ENCODE data around the gene RALGAPA2. TPM values are rescaled to one million over a fixed set of nuclear protein-coding genes. Genes with fewer than 3 reads are reported as not detected.

RALGAPA2 gene
- total and polyA plus RNA-seq, 2 donors (not counting 1 experiment from before 2014, with no cell fraction given) = 1.2 to 7.6 TPM

GRCh38 chr20:20459726-20460125 is 252.7 kb downstream of the RALGAPA2 start:
- Histone ChIP-seq H3K4me3 (replicated peaks in 1 of 4; ENCODE audit: control extremely low read depth in 1 of 4, insufficient read depth in 1 of 4, low read depth in 3 of 4, low read length in 4 of 4) (no peak overlapping the region), H4K20me1 (ENCODE audit: control insufficient read depth, extremely low read depth, insufficient read depth, low read length) (no peaks in the 10 kb centered on the region), H3K27me3 (ENCODE audit: control insufficient read depth, insufficient read depth, low read length) (no peaks in the 10 kb centered on the region), H3K4me1 (ENCODE audit: control insufficient read depth, extremely low read depth, insufficient read depth, low read length) (no peaks in the 10 kb centered on the region), H3K9me3 (ENCODE audit: control insufficient read depth, insufficient read depth, low read depth, low read length) (no peaks in the 10 kb centered on the region), H3K36me3 (ENCODE audit: control insufficient read depth, insufficient read depth, low read length) (no peaks in the 10 kb centered on the region), H3K79me2 (ENCODE audit: control insufficient read depth, insufficient read depth, low read length) (no peaks in the 10 kb centered on the region), H3K4me2 (ENCODE audit: extremely low read depth, insufficient read depth, low read length) (no peak overlapping the region), H2AFZ (ENCODE audit: low read length) (no peak overlapping the region), H3K27ac (ENCODE audit: insufficient read depth, low read length) (no peak overlapping the region), H3K9ac (ENCODE audit: insufficient read depth, low read length) (no peak overlapping the region)
- no peak for TF ChIP-seq CTCF (conservative IDR thresholded peaks at IDR 0.05 in 1 of 2, IDR thresholded peaks at IDR 0.05 in 1 of 2; ENCODE audit: low read depth in 1 of 2, low read length in 2 of 2)
- TF ChIP-seq EZH2 (IDR thresholded peaks at IDR 0.05; ENCODE audit: low read length, missing control alignments) = no peak
- no peak for DNase-seq (ENCODE audit: low read depth in 2 of 2)

GRCh38 chr20:20457392-20458126 is 254.9 kb downstream of the RALGAPA2 start:
- Histone ChIP-seq H2AFZ (ENCODE audit: low read length) (no peak overlapping the region), H3K4me2 (ENCODE audit: extremely low read depth, insufficient read depth, low read length) (peak overlapping the region; percentile 29), H3K27ac (ENCODE audit: insufficient read depth, low read length) (no peak overlapping the region), H3K9ac (ENCODE audit: insufficient read depth, low read length) (no peak overlapping the region), H3K9me3 (ENCODE audit: control insufficient read depth, insufficient read depth, low read depth, low read length) (no peaks in the 10 kb centered on the region), H3K4me3 (replicated peaks in 1 of 4; ENCODE audit: control extremely low read depth in 1 of 4, insufficient read depth in 1 of 4, low read depth in 3 of 4, low read length in 4 of 4) (no peak overlapping the region), H3K79me2 (ENCODE audit: control insufficient read depth, insufficient read depth, low read length) (no peaks in the 10 kb centered on the region), H3K4me1 (ENCODE audit: control insufficient read depth, extremely low read depth, insufficient read depth, low read length) (peaks cover 1% of the 10 kb centered on the region), H3K27me3 (ENCODE audit: control insufficient read depth, insufficient read depth, low read length) (no peaks in the 10 kb centered on the region), H4K20me1 (ENCODE audit: control insufficient read depth, extremely low read depth, insufficient read depth, low read length) (no peaks in the 10 kb centered on the region), H3K36me3 (ENCODE audit: control insufficient read depth, insufficient read depth, low read length) (no peaks in the 10 kb centered on the region)
- peak; percentile 57 to 71 for DNase-seq (ENCODE audit: low read depth in 2 of 2)
- no peak for TF ChIP-seq EZH2 (IDR thresholded peaks at IDR 0.05; ENCODE audit: low read length, missing control alignments)
- no peak for TF ChIP-seq CTCF (conservative IDR thresholded peaks at IDR 0.05 in 1 of 2, IDR thresholded peaks at IDR 0.05 in 1 of 2; ENCODE audit: low read depth in 1 of 2, low read length in 2 of 2)

GRCh38 chr20:20456741-20457140 is 255.7 kb downstream of the RALGAPA2 start:
- Histone ChIP-seq H3K4me3 (replicated peaks in 1 of 4; ENCODE audit: control extremely low read depth in 1 of 4, insufficient read depth in 1 of 4, low read depth in 3 of 4, low read length in 4 of 4) (no peak overlapping the region), H3K9ac (ENCODE audit: insufficient read depth, low read length) (no peak overlapping the region), H4K20me1 (ENCODE audit: control insufficient read depth, extremely low read depth, insufficient read depth, low read length) (no peaks in the 10 kb centered on the region), H3K4me1 (ENCODE audit: control insufficient read depth, extremely low read depth, insufficient read depth, low read length) (peaks cover 5% of the 10 kb centered on the region), H3K79me2 (ENCODE audit: control insufficient read depth, insufficient read depth, low read length) (no peaks in the 10 kb centered on the region), H2AFZ (ENCODE audit: low read length) (no peak overlapping the region), H3K9me3 (ENCODE audit: control insufficient read depth, insufficient read depth, low read depth, low read length) (no peaks in the 10 kb centered on the region), H3K4me2 (ENCODE audit: extremely low read depth, insufficient read depth, low read length) (no peak overlapping the region), H3K27me3 (ENCODE audit: control insufficient read depth, insufficient read depth, low read length) (no peaks in the 10 kb centered on the region), H3K36me3 (ENCODE audit: control insufficient read depth, insufficient read depth, low read length) (no peaks in the 10 kb centered on the region), H3K27ac (ENCODE audit: insufficient read depth, low read length) (no peak overlapping the region)
- no peak for DNase-seq (ENCODE audit: low read depth in 2 of 2)
- TF ChIP-seq CTCF (conservative IDR thresholded peaks at IDR 0.05 in 1 of 2, IDR thresholded peaks at IDR 0.05 in 1 of 2; ENCODE audit: low read depth in 1 of 2, low read length in 2 of 2) (no peak), EZH2 (IDR thresholded peaks at IDR 0.05; ENCODE audit: low read length, missing control alignments) (no peak)
